ENCODE data around the gene SYNJ2.

SYNJ2 gene

GRCh38 chr6:158026901-158027589 is 45.4 kb downstream of the SYNJ2 start:
- Histone ChIP-seq H3K27me3 (ENCODE audit: control insufficient read depth, insufficient read depth, low read length) (no peaks in the 10 kb centered on the region), H3K36me3 (ENCODE audit: control insufficient read depth, insufficient read depth, low read length) (no peaks in the 10 kb centered on the region), H3K4me3 (ENCODE audit: low read length) (no peak overlapping the region), H3K9ac (ENCODE audit: low read length) (no peak overlapping the region), H3K4me1 (ENCODE audit: control insufficient read depth, insufficient read depth, low read length) (peaks cover 13% of the 10 kb centered on the region), H3K27ac (ENCODE audit: low read depth, low read length) (peak overlapping the region; percentile 42)

- Histone ChIP-seq H3K36me3 (ENCODE audit: control insufficient read depth, insufficient read depth, low read length) (no peaks in the 10 kb centered on the region), H3K4me3 (ENCODE audit: low read length) (no peak overlapping the region), H3K4me1 (ENCODE audit: control insufficient read depth, insufficient read depth, low read length) (peaks cover 13% of the 10 kb centered on the region), H3K9ac (ENCODE audit: low read length) (no peak overlapping the region), H3K27ac (ENCODE audit: low read depth, low read length) (no peak overlapping the region), H3K27me3 (ENCODE audit: control insufficient read depth, insufficient read depth, low read length) (no peaks in the 10 kb centered on the region)
These were observed 46.1 kb downstream of the SYNJ2 start for GRCh38 chr6:158027590-158028285.

- peaks cover 4% of the 10 kb centered on the region for H3K36me3 ChIP-seq (ENCODE audit: control insufficient read depth, insufficient read depth, low read length)
- peaks cover 18% of the 10 kb centered on the region for H3K4me1 ChIP-seq (ENCODE audit: control insufficient read depth, insufficient read depth, low read length)
- no peak overlapping the region for H3K27ac ChIP-seq (ENCODE audit: low read depth, low read length)
These were observed 46.8 kb downstream of the SYNJ2 start for GRCh38 chr6:158028421-158028820.

GRCh38 chr6:158028876-158029275 is 47.2 kb downstream of the SYNJ2 start:
- H3K27ac ChIP-seq (ENCODE audit: low read depth, low read length): no peak overlapping the region
- no peaks in the 10 kb centered on the region for H3K27me3 ChIP-seq (ENCODE audit: control insufficient read depth, insufficient read depth, low read length)
- peaks cover 6% of the 10 kb centered on the region for H3K36me3 ChIP-seq (ENCODE audit: control insufficient read depth, insufficient read depth, low read length)
- H3K4me3 ChIP-seq (ENCODE audit: low read length): no peak overlapping the region
- no peak overlapping the region for H3K9ac ChIP-seq (ENCODE audit: low read length)
- H3K4me1 ChIP-seq (ENCODE audit: control insufficient read depth, insufficient read depth, low read length): peaks cover 22% of the 10 kb centered on the region

More at GRCh38 chr6:158028421-158028820, 46.8 kb downstream of the SYNJ2 start:
- Histone ChIP-seq H3K27me3 (ENCODE audit: control insufficient read depth, insufficient read depth, low read length) (no peaks in the 10 kb centered on the region), H3K4me3 (ENCODE audit: low read length) (no peak overlapping the region), H3K9ac (ENCODE audit: low read length) (no peak overlapping the region)

- H3K4me1 ChIP-seq (ENCODE audit: control insufficient read depth, insufficient read depth, low read length): peaks cover 22% of the 10 kb centered on the region
- H3K27ac ChIP-seq (ENCODE audit: low read depth, low read length): no peak overlapping the region
These were observed 48.1 kb downstream of the SYNJ2 start for GRCh38 chr6:158029668-158030230.

GRCh38 chr6:158030380-158031300 is 49.0 kb downstream of the SYNJ2 start:
- H3K4me1 ChIP-seq (ENCODE audit: control insufficient read depth, insufficient read depth, low read length): peaks cover 22% of the 10 kb centered on the region
- no peak overlapping the region for H3K9ac ChIP-seq (ENCODE audit: low read length)
- H3K27me3 ChIP-seq (ENCODE audit: control insufficient read depth, insufficient read depth, low read length): no peaks in the 10 kb centered on the region
- H3K4me3 ChIP-seq (ENCODE audit: low read length): no peak overlapping the region
- H3K36me3 ChIP-seq (ENCODE audit: control insufficient read depth, insufficient read depth, low read length): peaks cover 6% of the 10 kb centered on the region
- no peak overlapping the region for H3K27ac ChIP-seq (ENCODE audit: low read depth, low read length)

More at GRCh38 chr6:158029668-158030230, 48.1 kb downstream of the SYNJ2 start:
- H3K9ac ChIP-seq (ENCODE audit: low read length): no peak overlapping the region
- H3K36me3 ChIP-seq (ENCODE audit: control insufficient read depth, insufficient read depth, low read length): peaks cover 6% of the 10 kb centered on the region
- no peaks in the 10 kb centered on the region for H3K27me3 ChIP-seq (ENCODE audit: control insufficient read depth, insufficient read depth, low read length)
- H3K4me3 ChIP-seq (ENCODE audit: low read length): no peak overlapping the region

- Histone ChIP-seq H3K4me3 (ENCODE audit: low read length) (no peak overlapping the region), H3K9ac (ENCODE audit: low read length) (no peak overlapping the region), H3K4me1 (ENCODE audit: control insufficient read depth, insufficient read depth, low read length) (peaks cover 13% of the 10 kb centered on the region), H3K27me3 (ENCODE audit: control insufficient read depth, insufficient read depth, low read length) (no peaks in the 10 kb centered on the region), H3K36me3 (ENCODE audit: control insufficient read depth, insufficient read depth, low read length) (peaks cover 6% of the 10 kb centered on the region), H3K27ac (ENCODE audit: low read depth, low read length) (no peak overlapping the region)
These were observed 50.0 kb downstream of the SYNJ2 start for GRCh38 chr6:158031381-158032353.

GRCh38 chr6:158032354-158032733 is 50.7 kb downstream of the SYNJ2 start:
- no peak overlapping the region for H3K4me3 ChIP-seq (ENCODE audit: low read length)
- H3K9ac ChIP-seq (ENCODE audit: low read length): no peak overlapping the region
- H3K27ac ChIP-seq (ENCODE audit: low read depth, low read length): no peak overlapping the region
- H3K36me3 ChIP-seq (ENCODE audit: control insufficient read depth, insufficient read depth, low read length): peaks cover 9% of the 10 kb centered on the region
- no peaks in the 10 kb centered on the region for H3K27me3 ChIP-seq (ENCODE audit: control insufficient read depth, insufficient read depth, low read length)
- H3K4me1 ChIP-seq (ENCODE audit: control insufficient read depth, insufficient read depth, low read length): peaks cover 11% of the 10 kb centered on the region

GRCh38 chr6:158033077-158033750 is 51.6 kb downstream of the SYNJ2 start:
- Histone ChIP-seq H3K9ac (ENCODE audit: low read length) (no peak overlapping the region), H3K36me3 (ENCODE audit: control insufficient read depth, insufficient read depth, low read length) (peaks cover 9% of the 10 kb centered on the region), H3K4me1 (ENCODE audit: control insufficient read depth, insufficient read depth, low read length) (peaks cover 9% of the 10 kb centered on the region), H3K27ac (ENCODE audit: low read depth, low read length) (peak overlapping the region; percentile 60), H3K4me3 (ENCODE audit: low read length) (no peak overlapping the region), H3K27me3 (ENCODE audit: control insufficient read depth, insufficient read depth, low read length) (no peaks in the 10 kb centered on the region)

- Histone ChIP-seq H3K36me3 (ENCODE audit: control insufficient read depth, insufficient read depth, low read length) (peaks cover 9% of the 10 kb centered on the region), H3K27me3 (ENCODE audit: control insufficient read depth, insufficient read depth, low read length) (no peaks in the 10 kb centered on the region), H3K4me3 (ENCODE audit: low read length) (no peak overlapping the region), H3K9ac (ENCODE audit: low read length) (no peak overlapping the region), H3K27ac (ENCODE audit: low read depth, low read length) (peak overlapping the region; percentile 60), H3K4me1 (ENCODE audit: control insufficient read depth, insufficient read depth, low read length) (peaks cover 9% of the 10 kb centered on the region)
These were observed 52.4 kb downstream of the SYNJ2 start for GRCh38 chr6:158033751-158034702.

All from rectal smooth muscle tissue (tissue), 1 donor.